GM12892 (cell line): ENCODE measurements around the gene CXCR1.

Experiments used
- POLR2A ChIP-seq: IDR thresholded peaks from 2 replicates; pipeline ENCODE4 v1.6.1; 2011; ENCODE audit warnings: low read depth, low read length, control low read depth
- POLR2AphosphoS5 ChIP-seq: IDR thresholded peaks from 2 replicates; pipeline ENCODE4 v1.6.1; 2011; ENCODE audit warnings: low read depth, low read length, control low read depth

DNA sequence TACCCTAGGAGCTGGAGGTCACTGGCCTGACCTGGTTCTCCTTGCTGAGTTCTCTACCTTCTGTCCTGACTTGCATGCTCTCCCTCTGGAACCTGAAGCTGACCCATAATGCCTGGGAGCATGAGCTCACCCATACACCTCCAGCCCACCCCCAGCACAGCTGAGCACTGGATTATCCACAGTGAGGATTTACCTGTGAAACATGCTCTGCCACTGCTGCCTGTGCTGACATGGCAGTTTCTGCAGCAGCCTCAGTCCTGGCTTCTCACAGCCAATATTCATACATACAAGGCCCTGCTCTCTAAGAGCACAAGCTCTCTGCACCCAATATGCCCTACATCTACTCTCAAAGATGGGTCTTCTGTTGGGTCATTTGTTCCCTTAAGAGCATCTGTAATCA lies 35.9 kb downstream of the CXCR1 start:
- no peak for TF ChIP-seq POLR2A
- no peak for TF ChIP-seq POLR2AphosphoS5
